ENCODE results near the gene RBM43.

Gene RBM43

GRCh38 chr2:151207100-151207499, 54.6 kb downstream of the RBM43 start:
- Histone ChIP-seq H3K27me3 (ENCODE audit: insufficient read depth, low read length, poor library complexity, severe bottlenecking) (no peaks in the 10 kb centered on the region), H3K36me3 (ENCODE audit: insufficient read depth, low read length) (no peaks in the 10 kb centered on the region), H3K9ac (ENCODE audit: low read depth, low read length, poor library complexity, severe bottlenecking) (peak overlapping the region; percentile 5), H2AFZ (ENCODE audit: low read length) (peak overlapping the region; percentile 74), H3K9me3 (ENCODE audit: insufficient read depth, low read depth, low read length) (no peaks in the 10 kb centered on the region), H3K4me2 (ENCODE audit: low read depth, low read length, poor library complexity, severe bottlenecking) (no peak overlapping the region), H3K4me3 (ENCODE audit: low read length, poor library complexity, severe bottlenecking) (no peak overlapping the region), H4K20me1 (ENCODE audit: insufficient read depth, low read length, poor library complexity, severe bottlenecking) (no peaks in the 10 kb centered on the region), H3F3A (ENCODE audit: low read depth) (no peaks in the 10 kb centered on the region), H3K9me2 (replicated peaks; ENCODE audit: low read depth, low read length) (no peaks in the 10 kb centered on the region), H3K4me1 (ENCODE audit: insufficient read depth, low read length, poor library complexity, severe bottlenecking) (peaks cover 25% of the 10 kb centered on the region), H3K79me2 (ENCODE audit: insufficient read depth, low read length) (no peaks in the 10 kb centered on the region)
- TF ChIP-seq EZH2phosphoT487 (IDR thresholded peaks at IDR 0.05; ENCODE audit: borderline replicate concordance) (no peak), CTCF (conservative IDR thresholded peaks at IDR 0.05; ENCODE audit: low read length) (no peak)

- peak overlapping the region; percentile 5 for H3K9ac ChIP-seq (ENCODE audit: low read depth, low read length, poor library complexity, severe bottlenecking)
- H2AFZ ChIP-seq (ENCODE audit: low read length), result peak overlapping the region; percentile 74
- H3K79me2 ChIP-seq (ENCODE audit: insufficient read depth, low read length), result no peaks in the 10 kb centered on the region
- TF ChIP-seq EZH2phosphoT487 (IDR thresholded peaks at IDR 0.05; ENCODE audit: borderline replicate concordance), result no peak
- no peak for TF ChIP-seq CTCF (conservative IDR thresholded peaks at IDR 0.05; ENCODE audit: low read length)
- no peaks in the 10 kb centered on the region for H3K9me3 ChIP-seq (ENCODE audit: insufficient read depth, low read depth, low read length)
- no peaks in the 10 kb centered on the region for H3K9me2 ChIP-seq (replicated peaks; ENCODE audit: low read depth, low read length)
- H3K27me3 ChIP-seq (ENCODE audit: insufficient read depth, low read length, poor library complexity, severe bottlenecking), result no peaks in the 10 kb centered on the region
- no peak overlapping the region for H3K4me3 ChIP-seq (ENCODE audit: low read length, poor library complexity, severe bottlenecking)
- no peaks in the 10 kb centered on the region for H3K36me3 ChIP-seq (ENCODE audit: insufficient read depth, low read length)
- H4K20me1 ChIP-seq (ENCODE audit: insufficient read depth, low read length, poor library complexity, severe bottlenecking), result no peaks in the 10 kb centered on the region
- H3K4me1 ChIP-seq (ENCODE audit: insufficient read depth, low read length, poor library complexity, severe bottlenecking), result peaks cover 31% of the 10 kb centered on the region
- no peak overlapping the region for H3K4me2 ChIP-seq (ENCODE audit: low read depth, low read length, poor library complexity, severe bottlenecking)
- no peaks in the 10 kb centered on the region for H3F3A ChIP-seq (ENCODE audit: low read depth)
Measured at GRCh38 chr2:151206446-151206968, 55.2 kb downstream of the RBM43 start.

GRCh38 chr2:151205571-151205970, 56.1 kb downstream of the RBM43 start:
- no peaks in the 10 kb centered on the region for H4K20me1 ChIP-seq (ENCODE audit: insufficient read depth, low read length, poor library complexity, severe bottlenecking)
- H3K36me3 ChIP-seq (ENCODE audit: insufficient read depth, low read length), result no peaks in the 10 kb centered on the region
- no peak overlapping the region for H3K4me3 ChIP-seq (ENCODE audit: low read length, poor library complexity, severe bottlenecking)
- no peaks in the 10 kb centered on the region for H3K27me3 ChIP-seq (ENCODE audit: insufficient read depth, low read length, poor library complexity, severe bottlenecking)
- no peaks in the 10 kb centered on the region for H3K9me3 ChIP-seq (ENCODE audit: insufficient read depth, low read depth, low read length)
- no peak for TF ChIP-seq CTCF (conservative IDR thresholded peaks at IDR 0.05; ENCODE audit: low read length)
- no peak for TF ChIP-seq EZH2phosphoT487 (IDR thresholded peaks at IDR 0.05; ENCODE audit: borderline replicate concordance)
- peaks cover 1% of the 10 kb centered on the region for H3F3A ChIP-seq (ENCODE audit: low read depth)
- peaks cover 39% of the 10 kb centered on the region for H3K4me1 ChIP-seq (ENCODE audit: insufficient read depth, low read length, poor library complexity, severe bottlenecking)
- H3K79me2 ChIP-seq (ENCODE audit: insufficient read depth, low read length), result no peaks in the 10 kb centered on the region
- no peak overlapping the region for H3K4me2 ChIP-seq (ENCODE audit: low read depth, low read length, poor library complexity, severe bottlenecking)
- no peaks in the 10 kb centered on the region for H3K9me2 ChIP-seq (replicated peaks; ENCODE audit: low read depth, low read length)
- H3K9ac ChIP-seq (ENCODE audit: low read depth, low read length, poor library complexity, severe bottlenecking), result no peak overlapping the region
- no peak overlapping the region for H2AFZ ChIP-seq (ENCODE audit: low read length)

All from Loucy (cell line).